Karpas-422 (cell line): ENCODE results near the gene HK2. TPM values are rescaled to one million over a fixed set of nuclear protein-coding genes. Genes with fewer than 3 reads are reported as not detected.
"Not testable (repeated sequence)": the region's sequence is repeated elsewhere in the genome, so short reads cannot be mapped to it uniquely, and the experiment has no call there.

Experiments used
- DNase-seq: peaks from one replicate; pipeline ENCODE4 v3.0.0-alpha.2; 2015
- H2AFZ ChIP-seq: fragments of 200-600 bp; sonication (generic); 2 replicates; pipeline ENCODE4 v1.6.1; 2014; ENCODE audit warnings: antibody characterized with exemption, low read length, mixed read lengths
- H3K27ac ChIP-seq: fragments of 200-600 bp; sonication (generic); 2 replicates; pipeline ENCODE4 v1.5.1; 2014; ENCODE audit warnings: mild to moderate bottlenecking, low read length, moderate library complexity
- H3K27me3 ChIP-seq: fragments of 200-600 bp; sonication (generic); 2 replicates; pipeline ENCODE4 v1.6.1; 2014; ENCODE audit warnings: low read length, mixed read lengths
- H3K36me3 ChIP-seq: fragments of 200-600 bp; sonication (generic); 2 replicates; pipeline ENCODE4 v1.6.1; 2014; ENCODE audit warnings: low read length, mixed read lengths; ENCODE audit not compliant: insufficient read depth
- H3K4me1 ChIP-seq: fragments of 200-600 bp; sonication (generic); 2 replicates; pipeline ENCODE4 v1.6.1; 2014; ENCODE audit warnings: mild to moderate bottlenecking, low read length, mixed read lengths
- H3K4me2 ChIP-seq: fragments of 200-600 bp; sonication (generic); 2 replicates; pipeline ENCODE4 v1.6.1; 2014; ENCODE audit warnings: low read length, low read depth, mild to moderate bottlenecking; ENCODE audit not compliant: poor library complexity, severe bottlenecking
- H3K4me3 ChIP-seq: fragments of 200-600 bp; sonication (generic); 2 replicates; pipeline ENCODE4 v1.5.1; 2014; ENCODE audit warnings: mild to moderate bottlenecking, antibody characterized with exemption, low read length, mixed read lengths
- H3K79me2 ChIP-seq: fragments of 200-600 bp; sonication (generic); 2 replicates; pipeline ENCODE4 v1.6.1; 2014; ENCODE audit warnings: mild to moderate bottlenecking, low read length, mixed read lengths
- H3K9ac ChIP-seq: fragments of 200-600 bp; sonication (generic); 2 replicates; pipeline ENCODE4 v1.6.0; 2014; ENCODE audit warnings: low read length
- H3K9me2 ChIP-seq: fragments of 200-600 bp; sonication (generic), shearing (Covaris generic); replicated peaks from 2 replicates; pipeline ENCODE4 v1.6.0; 2014; ENCODE audit warnings: mild to moderate bottlenecking, low read length, moderate library complexity; ENCODE audit not compliant: insufficient read depth
- H3K9me3 ChIP-seq: fragments of 300-700, 200-600 bp; sonication (generic); 2 replicates; pipeline ENCODE4 v1.6.1; 2014; ENCODE audit warnings: low read length, mixed read lengths
- H4K20me1 ChIP-seq: fragments of 200-600 bp; sonication (generic); 2 replicates; pipeline ENCODE4 v1.6.1; 2014; ENCODE audit warnings: mild to moderate bottlenecking, antibody characterized with exemption, low read length, low read depth; ENCODE audit not compliant: insufficient read depth
- total RNA-seq: library from RNA; depleted of rRNA; stranded (reverse); fragments of >200 nt; shearing (Covaris generic); gene quantifications from 2 replicates; pipeline ENCODE4 v1.2.3, GENCODE V29; 2014; ENCODE audit warnings: low replicate concordance

Gene HK2
- total RNA-seq, 1 experiment from 2014 or later: 80.7 TPM

DNA sequence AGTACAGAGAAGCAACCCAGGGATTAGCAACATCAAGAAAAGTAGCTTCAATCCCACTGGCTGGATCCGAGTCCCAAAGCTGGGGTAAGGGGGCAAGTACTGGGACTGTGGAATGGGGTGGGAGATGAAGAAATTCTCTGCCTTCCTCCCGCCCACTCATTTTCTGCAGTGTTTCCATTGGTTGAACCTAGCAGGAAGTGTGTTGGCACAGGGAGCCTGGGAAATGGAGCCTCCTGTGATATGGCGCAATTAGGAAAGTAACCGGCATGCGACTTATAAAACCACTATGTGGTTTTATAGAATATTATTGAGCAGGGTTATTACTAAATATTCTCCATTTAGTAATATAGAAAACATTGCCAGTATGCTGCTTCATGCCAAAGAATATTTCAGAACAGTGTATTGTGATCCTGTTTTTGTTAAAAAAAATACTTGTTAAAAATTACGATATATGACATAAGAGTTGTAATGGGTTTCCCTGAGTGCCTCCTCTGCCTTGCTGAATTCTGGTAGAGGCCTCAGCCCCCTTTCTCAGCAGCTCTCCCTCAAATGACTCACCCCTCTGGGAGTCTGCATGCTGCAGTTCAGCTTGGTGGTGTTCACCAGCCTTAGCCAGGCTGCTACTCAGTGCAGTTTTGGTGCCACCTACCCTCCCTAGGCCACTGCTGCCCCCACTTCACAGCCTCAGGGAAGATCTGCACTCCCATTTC, 60.5 kb downstream of the HK2 start:
- H3K79me2 ChIP-seq: no peaks in the 10 kb centered on the region
- H3K27ac ChIP-seq: no peak overlapping the region
- H3K4me1 ChIP-seq: no peaks in the 10 kb centered on the region
- no peaks in the 10 kb centered on the region for H3K9me2 ChIP-seq
- no peak overlapping the region for H3K9ac ChIP-seq
- no peak overlapping the region for H3K4me2 ChIP-seq
- peaks cover 72% of the 10 kb centered on the region for H3K36me3 ChIP-seq
- no peak overlapping the region for H2AFZ ChIP-seq
- H3K4me3 ChIP-seq: no peak overlapping the region
- no peaks in the 10 kb centered on the region for H3K9me3 ChIP-seq
- H4K20me1 ChIP-seq: no peaks in the 10 kb centered on the region
- H3K27me3 ChIP-seq: no peaks in the 10 kb centered on the region
- no peak for DNase-seq

DNA sequence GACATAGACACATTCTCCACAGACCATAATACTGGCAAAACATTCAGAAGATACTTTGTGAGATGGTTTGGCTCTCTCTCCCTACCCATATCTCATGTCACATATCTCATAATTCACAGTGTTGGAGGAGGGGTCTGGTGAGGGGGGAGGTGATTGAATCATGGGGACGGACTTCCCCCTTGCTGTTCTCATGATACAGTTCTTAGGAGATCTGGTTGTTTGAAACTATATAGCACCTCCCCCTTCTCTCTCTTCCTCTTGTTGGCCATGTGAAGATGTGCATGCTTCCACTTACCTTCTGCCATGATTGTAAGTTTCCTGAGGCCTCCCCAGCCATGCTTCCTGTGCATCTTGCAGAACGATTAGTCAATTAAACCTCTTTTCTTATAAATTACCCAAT, 61.1 kb downstream of the HK2 start:
- H3K9me2 ChIP-seq: no peaks in the 10 kb centered on the region
- no peak overlapping the region for H3K4me3 ChIP-seq
- no peaks in the 10 kb centered on the region for H4K20me1 ChIP-seq
- peaks cover 66% of the 10 kb centered on the region for H3K36me3 ChIP-seq
- no peak for DNase-seq
- no peak overlapping the region for H3K9ac ChIP-seq
- no peaks in the 10 kb centered on the region for H3K9me3 ChIP-seq
- no peaks in the 10 kb centered on the region for H3K27me3 ChIP-seq
- H3K27ac ChIP-seq: no peak overlapping the region
- H3K4me2 ChIP-seq: no peak overlapping the region
- H2AFZ ChIP-seq: no peak overlapping the region
- no peaks in the 10 kb centered on the region for H3K4me1 ChIP-seq
- H3K79me2 ChIP-seq: no peaks in the 10 kb centered on the region

DNA sequence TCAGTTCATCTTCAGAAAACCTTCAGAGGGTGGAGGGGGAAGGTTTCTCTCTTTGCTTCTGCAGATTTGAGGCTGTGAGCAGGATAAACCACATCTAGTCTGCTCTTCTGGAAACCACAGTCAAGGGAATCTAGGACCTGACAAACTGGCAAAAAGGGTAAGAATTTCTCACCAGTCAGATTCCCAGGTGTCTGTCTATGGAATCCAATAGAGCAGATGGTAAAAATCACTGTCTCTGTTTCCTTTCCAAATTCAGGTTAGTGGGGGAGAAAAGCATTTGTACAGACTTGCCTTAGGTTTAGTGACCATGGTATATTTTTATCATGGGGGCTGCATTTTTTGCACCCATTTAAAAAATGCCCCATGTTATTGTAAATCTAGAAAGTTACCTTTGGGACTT, 62.3 kb downstream of the HK2 start:
- H3K4me1 ChIP-seq: no peaks in the 10 kb centered on the region
- H3K4me2 ChIP-seq: no peak overlapping the region
- no peak overlapping the region for H3K9ac ChIP-seq
- no peak overlapping the region for H3K27ac ChIP-seq
- H4K20me1 ChIP-seq: no peaks in the 10 kb centered on the region
- H3K9me3 ChIP-seq: no peaks in the 10 kb centered on the region
- no peaks in the 10 kb centered on the region for H3K9me2 ChIP-seq
- H3K79me2 ChIP-seq: no peaks in the 10 kb centered on the region
- H3K4me3 ChIP-seq: no peak overlapping the region
- no peak for DNase-seq
- H3K27me3 ChIP-seq: no peaks in the 10 kb centered on the region
- no peak overlapping the region for H2AFZ ChIP-seq
- peaks cover 54% of the 10 kb centered on the region for H3K36me3 ChIP-seq

DNA sequence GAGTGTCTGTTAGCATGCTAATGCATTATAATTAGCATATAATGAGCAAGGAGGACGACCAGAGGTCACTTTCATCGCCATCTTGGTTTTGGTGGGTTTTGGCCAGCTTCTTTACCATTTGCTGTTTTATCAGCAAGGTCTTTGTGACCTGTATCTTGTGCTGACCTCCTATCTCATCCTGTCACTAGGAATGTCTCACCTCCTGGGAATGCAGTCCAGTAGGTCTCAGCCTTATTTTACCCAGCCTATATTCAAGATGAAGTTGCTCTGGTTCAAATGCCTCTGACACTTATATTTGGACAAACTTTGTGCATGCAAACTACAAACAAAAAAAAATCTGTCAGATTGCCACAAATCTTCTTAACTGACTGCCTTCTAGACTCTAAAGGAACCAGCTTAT, 66.3 kb downstream of the HK2 start:
- not testable (repeated sequence) for H4K20me1 ChIP-seq, H3K4me2 ChIP-seq, H3K4me1 ChIP-seq, H3K9me2 ChIP-seq, H3K27me3 ChIP-seq, H2AFZ ChIP-seq, H3K4me3 ChIP-seq, H3K79me2 ChIP-seq, H3K9ac ChIP-seq, H3K27ac ChIP-seq, DNase-seq, H3K9me3 ChIP-seq
- peaks cover 18% of the 10 kb centered on the region for H3K36me3 ChIP-seq

DNA sequence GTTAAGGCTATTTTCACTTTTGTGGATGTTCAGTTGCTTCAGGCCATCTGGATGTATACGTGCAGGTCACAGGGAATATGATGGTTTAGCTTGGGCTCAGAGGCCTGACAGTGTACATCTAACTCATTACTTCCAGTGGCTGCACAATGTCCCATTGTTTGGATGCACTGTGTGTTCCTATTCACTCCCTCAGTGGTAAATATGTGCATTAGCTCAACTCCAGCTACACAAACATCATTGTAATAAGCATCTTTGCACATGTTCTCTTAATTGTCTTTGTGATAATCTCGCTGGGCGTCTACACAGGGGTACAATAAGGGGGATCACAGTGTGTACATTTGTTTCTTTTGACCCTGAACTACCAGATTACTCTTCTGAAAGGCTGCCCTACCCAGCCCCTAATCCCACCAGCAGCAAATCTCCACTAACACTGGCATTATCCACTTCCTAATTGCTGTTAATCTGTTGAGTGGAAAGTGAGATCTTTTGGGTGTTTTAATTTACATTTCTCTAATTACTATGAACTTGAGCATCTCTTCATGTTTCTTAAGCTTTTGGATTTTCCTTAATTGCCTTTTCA, 68.4 kb downstream of the HK2 start:
- H4K20me1 ChIP-seq: no peaks in the 10 kb centered on the region
- H3K4me2 ChIP-seq: no peak overlapping the region
- H3K4me1 ChIP-seq: no peaks in the 10 kb centered on the region
- H3K27me3 ChIP-seq: no peaks in the 10 kb centered on the region
- no peak overlapping the region for H3K4me3 ChIP-seq
- no peaks in the 10 kb centered on the region for H3K9me2 ChIP-seq
- no peaks in the 10 kb centered on the region for H3K79me2 ChIP-seq
- no peak overlapping the region for H3K9ac ChIP-seq
- H3K27ac ChIP-seq: no peak overlapping the region
- H2AFZ ChIP-seq: no peak overlapping the region
- H3K9me3 ChIP-seq: no peaks in the 10 kb centered on the region
- H3K36me3 ChIP-seq: no peaks in the 10 kb centered on the region; the same call in 1 of the 2 replicates
- DNase-seq: no peak

DNA sequence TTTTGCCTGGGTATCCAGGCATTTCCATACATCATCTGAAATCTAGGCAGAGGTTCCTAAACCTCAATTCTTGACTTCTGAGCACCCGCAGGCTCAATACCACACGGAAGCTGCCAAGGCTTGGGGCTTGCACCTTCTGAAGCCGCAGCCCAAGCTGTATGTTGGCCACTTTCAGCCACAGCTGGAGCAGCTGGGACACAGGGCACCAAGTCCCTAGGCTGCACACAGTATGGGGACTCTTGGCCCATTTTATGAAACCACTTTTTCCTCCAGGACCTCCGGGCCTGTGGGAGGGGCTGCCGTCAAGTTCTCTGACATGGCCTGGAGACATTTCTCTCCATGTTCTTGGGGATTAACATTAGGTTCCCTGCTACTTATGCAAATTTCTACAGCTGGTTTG, 72.5 kb downstream of the HK2 start:
- H3K4me2 ChIP-seq: no peak overlapping the region
- no peaks in the 10 kb centered on the region for H3K9me3 ChIP-seq
- H3K27ac ChIP-seq: no peak overlapping the region
- H3K9ac ChIP-seq: no peak overlapping the region
- no peak for DNase-seq
- no peaks in the 10 kb centered on the region for H3K4me1 ChIP-seq
- no peak overlapping the region for H3K4me3 ChIP-seq
- H3K36me3 ChIP-seq: no peaks in the 10 kb centered on the region
- no peak overlapping the region for H2AFZ ChIP-seq
- H3K79me2 ChIP-seq: no peaks in the 10 kb centered on the region
- no peaks in the 10 kb centered on the region for H3K27me3 ChIP-seq
- H3K9me2 ChIP-seq: no peaks in the 10 kb centered on the region
- no peaks in the 10 kb centered on the region for H4K20me1 ChIP-seq

DNA sequence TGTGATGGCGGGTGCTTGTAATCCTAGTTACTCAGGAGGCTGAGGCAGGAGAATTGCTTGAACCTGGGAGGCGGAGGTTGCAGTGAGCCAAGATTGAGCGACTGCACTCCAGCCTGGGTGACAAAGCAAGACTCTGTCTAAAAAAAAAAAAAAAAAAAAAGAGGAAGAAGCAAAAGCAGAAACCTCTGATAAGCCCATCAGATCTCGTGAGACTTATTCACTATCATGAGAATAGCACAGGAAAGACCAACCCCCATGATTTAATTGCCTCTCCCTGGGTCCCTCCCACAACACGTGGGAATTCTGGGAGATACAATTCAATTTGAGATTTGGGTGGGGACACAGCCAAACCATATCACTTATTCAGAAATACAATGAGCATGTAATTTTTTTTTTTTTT, 73.6 kb downstream of the HK2 start:
- not testable (repeated sequence) for H4K20me1 ChIP-seq, H3K4me1 ChIP-seq, DNase-seq, H3K9me3 ChIP-seq, H3K27me3 ChIP-seq, H3K36me3 ChIP-seq, H3K27ac ChIP-seq, H2AFZ ChIP-seq, H3K4me3 ChIP-seq, H3K79me2 ChIP-seq, H3K4me2 ChIP-seq, H3K9me2 ChIP-seq, H3K9ac ChIP-seq

DNA sequence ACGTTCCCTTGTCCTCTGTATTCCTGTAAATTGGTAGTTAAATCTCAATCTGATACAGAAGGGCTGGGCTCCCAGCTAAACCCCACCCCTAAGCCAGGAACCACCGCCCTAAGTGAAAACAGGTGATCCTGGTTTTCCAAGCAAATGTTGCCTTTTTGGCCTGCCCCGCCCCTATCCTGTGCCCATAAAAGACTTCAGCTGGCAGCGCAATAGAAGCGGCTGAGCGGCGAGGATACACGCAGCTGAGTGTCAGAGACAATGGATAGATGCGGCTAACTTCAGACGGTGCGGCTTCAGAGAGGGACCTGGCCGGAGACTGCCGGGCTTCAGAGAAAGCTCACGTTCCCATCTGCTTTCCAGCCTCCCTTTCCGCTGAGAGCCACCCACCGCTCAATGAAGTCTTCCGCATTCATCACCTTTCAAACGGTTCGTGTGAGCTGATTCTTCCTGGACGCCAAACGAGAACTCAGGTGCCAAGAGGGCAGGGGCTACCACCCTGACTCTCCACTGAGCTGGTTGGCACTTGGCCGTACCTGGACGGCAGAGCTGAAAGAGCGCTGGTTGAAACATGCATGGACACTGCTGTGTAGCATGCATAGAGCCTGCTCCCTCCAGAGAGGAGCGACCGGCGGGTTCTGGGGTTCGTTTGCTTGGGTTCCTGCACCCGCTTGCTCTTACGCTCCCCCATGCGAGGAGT, 75.0 kb downstream of the HK2 start:
- Histone ChIP-seq H3K27ac (no peak overlapping the region), H3K9me2 (no peaks in the 10 kb centered on the region), H2AFZ (no peak overlapping the region), H3K9me3 (no peaks in the 10 kb centered on the region), H3K27me3 (no peaks in the 10 kb centered on the region), H3K4me2 (no peak overlapping the region), H3K4me1 (no peaks in the 10 kb centered on the region), H3K79me2 (no peaks in the 10 kb centered on the region), H4K20me1 (no peaks in the 10 kb centered on the region), H3K9ac (no peak overlapping the region), H3K4me3 (no peak overlapping the region), H3K36me3 (no peaks in the 10 kb centered on the region)
- DNase-seq: no peak
